GM23338 (cell line): ENCODE measurements around the gene VPREB3.

ENCODE experiments used
- CREB1 ChIP-seq: fragments of 250-450 bp; sonication (Bioruptor Pico); IDR thresholded peaks from 2 replicates; pipeline ENCODE4 v1.5.0; 2020; ENCODE audit warnings: low read depth, mild to moderate bottlenecking, moderate library complexity
- EZH2 ChIP-seq: fragments of 200-600 bp; sonication (generic); IDR thresholded peaks from one replicate; pipeline ENCODE4 v1.8.0; 2017; ENCODE audit warnings: antibody characterized with exemption, mild to moderate bottlenecking, low read depth; ENCODE audit not compliant: unreplicated experiment
- EZH2phosphoT487 ChIP-seq: fragments of 200-600 bp; sonication (generic); IDR thresholded peaks from one replicate; pipeline ENCODE4 v1.8.1; 2018; ENCODE audit warnings: antibody characterized with exemption; ENCODE audit not compliant: unreplicated experiment
- JUNB ChIP-seq: IDR thresholded peaks from one replicate; pipeline ENCODE4 v1.6.1; 2016; ENCODE audit warnings: antibody characterized with exemption; ENCODE audit not compliant: unreplicated experiment
- POLR2AphosphoS5 ChIP-seq: IDR thresholded peaks from 2 replicates; pipeline ENCODE4 v1.6.1; 2016; ENCODE audit warnings: antibody characterized with exemption, low read depth
- ZNF114 ChIP-seq: fragments of 250-450 bp; sonication (Bioruptor Pico); IDR thresholded peaks from 2 replicates; pipeline ENCODE4 v1.5.0; 2020; ENCODE audit warnings: mild to moderate bottlenecking, moderate library complexity
- TF ChIP-seq, protein P1 (sequence below), 2 experiments: fragments of 200-600 bp in 1 of 2; sonication (generic) in 1 of 2; conservative IDR thresholded peaks; 2 replicates each; pipeline versions ENCODE4 v1.5.1 to v1.6.1; 2016 to 2017; ENCODE audit warnings: antibody characterized with exemption in 2 of 2, low read depth in 2 of 2, mild to moderate bottlenecking in 2 of 2, moderate library complexity in 1 of 2
- TF ChIP-seq, protein P2 (sequence below): IDR thresholded peaks from one replicate; pipeline ENCODE4 v1.6.1; 2018; ENCODE audit warnings: antibody characterized with exemption; ENCODE audit not compliant: unreplicated experiment

DNA sequence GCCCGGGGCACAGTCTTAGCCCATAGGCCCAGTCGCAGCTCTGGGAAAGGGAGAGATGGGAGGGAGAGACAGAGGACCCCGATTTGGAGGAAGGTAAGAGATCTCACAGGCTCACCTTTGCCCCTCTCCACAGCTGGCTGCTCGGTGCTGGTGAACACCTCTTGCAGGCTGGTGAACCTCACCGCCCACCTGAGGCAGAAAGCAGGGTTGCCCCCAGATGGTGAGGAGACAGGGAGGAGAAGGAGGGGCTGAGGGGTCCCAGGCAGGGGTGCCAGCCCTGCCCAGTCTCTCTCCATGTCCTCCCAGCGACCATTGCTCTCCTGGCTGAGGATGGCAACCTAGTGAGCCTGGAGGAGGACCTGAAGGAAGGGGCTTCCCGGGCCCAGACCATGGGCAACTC is 9.7 kb upstream of the VPREB3 start:
- TF ChIP-seq POLR2AphosphoS5 (no peak), EZH2 (no peak), JUNB (no peak), CREB1 (CRISPR knock-in tag) (no peak), EZH2phosphoT487 (no peak), ZNF114 (no peak)
- TF ChIP-seq, protein P1, sequence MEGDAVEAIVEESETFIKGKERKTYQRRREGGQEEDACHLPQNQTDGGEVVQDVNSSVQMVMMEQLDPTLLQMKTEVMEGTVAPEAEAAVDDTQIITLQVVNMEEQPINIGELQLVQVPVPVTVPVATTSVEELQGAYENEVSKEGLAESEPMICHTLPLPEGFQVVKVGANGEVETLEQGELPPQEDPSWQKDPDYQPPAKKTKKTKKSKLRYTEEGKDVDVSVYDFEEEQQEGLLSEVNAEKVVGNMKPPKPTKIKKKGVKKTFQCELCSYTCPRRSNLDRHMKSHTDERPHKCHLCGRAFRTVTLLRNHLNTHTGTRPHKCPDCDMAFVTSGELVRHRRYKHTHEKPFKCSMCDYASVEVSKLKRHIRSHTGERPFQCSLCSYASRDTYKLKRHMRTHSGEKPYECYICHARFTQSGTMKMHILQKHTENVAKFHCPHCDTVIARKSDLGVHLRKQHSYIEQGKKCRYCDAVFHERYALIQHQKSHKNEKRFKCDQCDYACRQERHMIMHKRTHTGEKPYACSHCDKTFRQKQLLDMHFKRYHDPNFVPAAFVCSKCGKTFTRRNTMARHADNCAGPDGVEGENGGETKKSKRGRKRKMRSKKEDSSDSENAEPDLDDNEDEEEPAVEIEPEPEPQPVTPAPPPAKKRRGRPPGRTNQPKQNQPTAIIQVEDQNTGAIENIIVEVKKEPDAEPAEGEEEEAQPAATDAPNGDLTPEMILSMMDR (conservative IDR thresholded peaks at IDR 0.05; ENCODE audit: low read depth in 2 of 2): no peak
- TF ChIP-seq, protein P2, sequence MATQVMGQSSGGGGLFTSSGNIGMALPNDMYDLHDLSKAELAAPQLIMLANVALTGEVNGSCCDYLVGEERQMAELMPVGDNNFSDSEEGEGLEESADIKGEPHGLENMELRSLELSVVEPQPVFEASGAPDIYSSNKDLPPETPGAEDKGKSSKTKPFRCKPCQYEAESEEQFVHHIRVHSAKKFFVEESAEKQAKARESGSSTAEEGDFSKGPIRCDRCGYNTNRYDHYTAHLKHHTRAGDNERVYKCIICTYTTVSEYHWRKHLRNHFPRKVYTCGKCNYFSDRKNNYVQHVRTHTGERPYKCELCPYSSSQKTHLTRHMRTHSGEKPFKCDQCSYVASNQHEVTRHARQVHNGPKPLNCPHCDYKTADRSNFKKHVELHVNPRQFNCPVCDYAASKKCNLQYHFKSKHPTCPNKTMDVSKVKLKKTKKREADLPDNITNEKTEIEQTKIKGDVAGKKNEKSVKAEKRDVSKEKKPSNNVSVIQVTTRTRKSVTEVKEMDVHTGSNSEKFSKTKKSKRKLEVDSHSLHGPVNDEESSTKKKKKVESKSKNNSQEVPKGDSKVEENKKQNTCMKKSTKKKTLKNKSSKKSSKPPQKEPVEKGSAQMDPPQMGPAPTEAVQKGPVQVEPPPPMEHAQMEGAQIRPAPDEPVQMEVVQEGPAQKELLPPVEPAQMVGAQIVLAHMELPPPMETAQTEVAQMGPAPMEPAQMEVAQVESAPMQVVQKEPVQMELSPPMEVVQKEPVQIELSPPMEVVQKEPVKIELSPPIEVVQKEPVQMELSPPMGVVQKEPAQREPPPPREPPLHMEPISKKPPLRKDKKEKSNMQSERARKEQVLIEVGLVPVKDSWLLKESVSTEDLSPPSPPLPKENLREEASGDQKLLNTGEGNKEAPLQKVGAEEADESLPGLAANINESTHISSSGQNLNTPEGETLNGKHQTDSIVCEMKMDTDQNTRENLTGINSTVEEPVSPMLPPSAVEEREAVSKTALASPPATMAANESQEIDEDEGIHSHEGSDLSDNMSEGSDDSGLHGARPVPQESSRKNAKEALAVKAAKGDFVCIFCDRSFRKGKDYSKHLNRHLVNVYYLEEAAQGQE: no peak
